Measurements from ENCODE around the gene ATRIP.

ATRIP gene

DNA sequence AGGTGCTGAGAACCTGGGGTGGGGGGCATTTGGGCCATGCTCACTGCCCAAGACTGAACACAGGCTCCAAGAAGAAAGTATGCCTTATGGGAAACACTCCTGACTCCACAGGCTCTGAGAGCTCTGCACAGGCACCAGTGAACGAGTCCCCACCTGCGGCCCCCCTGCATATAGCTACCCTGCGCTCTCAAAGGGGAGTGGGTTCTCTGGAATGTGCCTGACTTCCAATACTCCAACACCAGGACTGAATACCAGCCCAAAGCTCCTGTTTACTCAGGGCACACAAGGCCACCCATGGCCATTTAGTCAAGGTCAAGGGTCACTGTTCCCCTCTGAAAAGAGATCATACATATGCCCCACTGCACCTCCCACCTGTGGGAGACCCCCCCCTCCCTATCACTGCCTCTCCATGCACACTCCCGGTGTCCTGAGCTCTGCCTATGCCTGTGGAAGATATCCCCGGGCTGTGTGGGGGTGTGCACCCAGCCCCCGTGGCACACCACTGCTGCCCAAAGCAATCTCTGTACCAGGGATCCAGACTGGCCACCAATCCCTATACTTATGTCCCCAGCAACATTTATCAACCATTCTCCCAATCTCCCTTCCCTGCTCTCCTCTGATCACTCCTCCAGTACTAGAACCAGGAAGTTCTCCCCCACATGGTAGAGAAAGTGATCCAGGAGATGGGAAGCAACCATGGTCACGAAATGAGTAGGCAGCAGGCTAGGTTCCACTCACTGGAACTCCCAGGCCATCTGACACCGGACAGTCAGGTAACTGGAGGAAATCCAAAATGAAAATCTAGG, 15.1 kb upstream of the ATRIP start:
- peaks cover 25% of the 10 kb centered on the region for H3K79me1 ChIP-seq (replicated peaks; ENCODE audit: low read length, poor library complexity, severe bottlenecking)
- 95% methylated on average over 8 of the region's 8 CpGs for WGBS
- peak overlapping the region; percentile 17 for H3K9ac ChIP-seq (ENCODE audit: low read length)
- H3K27ac ChIP-seq (ENCODE audit: low read length, poor library complexity, severe bottlenecking) = no peak overlapping the region
- H3K4me2 ChIP-seq (ENCODE audit: low read length, poor library complexity, severe bottlenecking) = no peak overlapping the region
- DNase-seq = no peak
- H2BK120ac ChIP-seq (ENCODE audit: low read depth, low read length) = no peak overlapping the region
- H4K8ac ChIP-seq (ENCODE audit: low read length) = no peak overlapping the region
- no peaks in the 10 kb centered on the region for H3K27me3 ChIP-seq (ENCODE audit: control insufficient read depth in 1 of 2, insufficient read depth in 1 of 2, low read length in 2 of 2)
- H3K4ac ChIP-seq (ENCODE audit: low read depth in 1 of 2, low read length in 2 of 2) = no peak overlapping the region
- no peak overlapping the region for H4K91ac ChIP-seq (ENCODE audit: low read length)
- peaks cover 48% of the 10 kb centered on the region for H3K4me1 ChIP-seq (ENCODE audit: control insufficient read depth, insufficient read depth, low read depth, low read length)
- peak overlapping the region; percentile 20 for H2AK5ac ChIP-seq (ENCODE audit: low read length, severe bottlenecking)
- H3K4me3 ChIP-seq (ENCODE audit: insufficient read depth in 1 of 2, low read depth in 1 of 2, low read length in 2 of 2) = no peak overlapping the region
- H3K18ac ChIP-seq (ENCODE audit: low read depth in 1 of 2, low read length in 2 of 2) = no peak overlapping the region
- H3K9me3 ChIP-seq (ENCODE audit: control insufficient read depth, low read length) = no peaks in the 10 kb centered on the region
- H2BK12ac ChIP-seq (ENCODE audit: low read length in 2 of 2) = no peak overlapping the region
- no peak overlapping the region for H2AFZ ChIP-seq (ENCODE audit: low read depth, low read length)
- H3K14ac ChIP-seq (ENCODE audit: low read length in 2 of 2) = no peak overlapping the region
- no peak overlapping the region for H3K23ac ChIP-seq (ENCODE audit: low read length in 2 of 2)
- no peak overlapping the region for H2BK5ac ChIP-seq (ENCODE audit: low read depth, low read length, poor library complexity, severe bottlenecking)
- peaks cover 24 to 29% of the 10 kb centered on the region in 2 experiments for H3K36me3 ChIP-seq (ENCODE audit: control insufficient read depth in 1 of 2, insufficient read depth in 2 of 2, low read depth in 1 of 2, low read length in 2 of 2)
- H2BK15ac ChIP-seq (ENCODE audit: low read depth, poor library complexity, severe bottlenecking) = no peak overlapping the region

DNA sequence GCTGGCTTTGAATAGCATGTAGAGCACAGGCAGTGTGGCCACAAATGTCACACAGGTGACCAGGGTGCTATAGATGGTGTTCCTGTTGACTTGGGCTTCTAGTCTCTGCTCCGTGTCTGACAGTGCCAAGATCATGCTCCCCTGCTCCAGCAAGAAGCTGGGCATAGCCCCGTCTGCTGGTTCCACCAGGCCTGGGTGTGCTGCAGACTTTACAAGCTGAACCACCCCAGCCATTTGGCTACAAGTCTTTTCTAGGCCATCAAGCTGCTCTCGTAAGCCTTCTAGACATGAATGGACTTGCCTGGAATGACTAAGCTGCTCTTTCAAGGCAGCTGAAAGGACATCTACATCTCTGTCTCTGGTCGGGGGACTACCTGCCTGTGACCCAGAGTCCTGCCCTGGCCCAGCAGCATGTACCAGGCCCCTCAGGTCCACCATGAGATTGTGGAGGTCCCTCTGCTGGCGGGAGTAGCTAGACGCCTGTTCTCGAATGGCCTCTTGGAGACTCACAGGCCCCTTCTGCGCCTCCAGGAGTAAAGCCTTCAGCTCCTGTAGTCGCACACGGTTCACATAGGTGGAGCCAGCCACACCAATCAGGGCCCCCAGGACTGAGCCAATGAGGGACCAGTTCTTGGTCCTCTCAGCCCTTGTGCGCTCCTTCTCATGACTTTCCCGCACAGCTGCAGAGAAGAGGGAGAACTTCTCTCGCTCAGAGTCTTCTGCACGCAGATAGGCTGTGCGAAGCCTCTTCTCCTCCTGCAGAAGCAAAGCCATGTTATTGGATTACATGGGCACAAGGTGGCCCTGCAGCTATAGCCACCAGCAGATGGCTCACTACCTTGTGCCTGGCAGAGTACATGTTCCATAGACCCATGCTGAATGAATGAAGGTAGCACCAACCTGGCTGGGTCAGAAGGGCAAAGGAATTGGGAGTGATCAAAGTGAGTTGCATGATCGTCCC, 13.8 kb upstream of the ATRIP start:
- Histone ChIP-seq H3K4me2 (ENCODE audit: low read length, poor library complexity, severe bottlenecking) (no peak overlapping the region), H3K27me3 (ENCODE audit: control insufficient read depth in 1 of 2, insufficient read depth in 1 of 2, low read length in 2 of 2) (no peaks in the 10 kb centered on the region), H3K9me3 (ENCODE audit: control insufficient read depth, low read length) (no peaks in the 10 kb centered on the region), H3K36me3 (ENCODE audit: control insufficient read depth in 1 of 2, insufficient read depth in 2 of 2, low read depth in 1 of 2, low read length in 2 of 2) (peaks cover 24 to 29% of the 10 kb centered on the region in 2 experiments), H3K27ac (ENCODE audit: low read length, poor library complexity, severe bottlenecking) (no peak overlapping the region), H4K91ac (ENCODE audit: low read length) (peak overlapping the region; percentile 23), H2BK15ac (ENCODE audit: low read depth, poor library complexity, severe bottlenecking) (no peak overlapping the region), H4K8ac (ENCODE audit: low read length) (peak overlapping the region; percentile 8), H2BK12ac (ENCODE audit: low read length in 2 of 2) (no peak overlapping the region), H3K9ac (ENCODE audit: low read length) (peak overlapping the region; percentile 72), H3K23ac (ENCODE audit: low read length in 2 of 2) (no peak overlapping the region), H2BK120ac (ENCODE audit: low read depth, low read length) (no peak overlapping the region), H3K14ac (ENCODE audit: low read length in 2 of 2) (no peak overlapping the region), H2AK5ac (ENCODE audit: low read length, severe bottlenecking) (peak overlapping the region; percentile 36), H2BK5ac (ENCODE audit: low read depth, low read length, poor library complexity, severe bottlenecking) (no peak overlapping the region), H3K18ac (ENCODE audit: low read depth in 1 of 2, low read length in 2 of 2) (no peak overlapping the region), H3K4ac (ENCODE audit: low read depth in 1 of 2, low read length in 2 of 2) (no peak overlapping the region), H3K4me1 (ENCODE audit: control insufficient read depth, insufficient read depth, low read depth, low read length) (peaks cover 36% of the 10 kb centered on the region), H2AFZ (ENCODE audit: low read depth, low read length) (no peak overlapping the region), H3K4me3 (ENCODE audit: insufficient read depth in 1 of 2, low read depth in 1 of 2, low read length in 2 of 2) (peak overlapping the region in 1 of 2 experiments; percentile 72), H3K79me1 (replicated peaks; ENCODE audit: low read length, poor library complexity, severe bottlenecking) (peaks cover 14% of the 10 kb centered on the region)
- no peak for DNase-seq
- WGBS = 87% methylated on average over 16 of the region's 16 CpGs

DNA sequence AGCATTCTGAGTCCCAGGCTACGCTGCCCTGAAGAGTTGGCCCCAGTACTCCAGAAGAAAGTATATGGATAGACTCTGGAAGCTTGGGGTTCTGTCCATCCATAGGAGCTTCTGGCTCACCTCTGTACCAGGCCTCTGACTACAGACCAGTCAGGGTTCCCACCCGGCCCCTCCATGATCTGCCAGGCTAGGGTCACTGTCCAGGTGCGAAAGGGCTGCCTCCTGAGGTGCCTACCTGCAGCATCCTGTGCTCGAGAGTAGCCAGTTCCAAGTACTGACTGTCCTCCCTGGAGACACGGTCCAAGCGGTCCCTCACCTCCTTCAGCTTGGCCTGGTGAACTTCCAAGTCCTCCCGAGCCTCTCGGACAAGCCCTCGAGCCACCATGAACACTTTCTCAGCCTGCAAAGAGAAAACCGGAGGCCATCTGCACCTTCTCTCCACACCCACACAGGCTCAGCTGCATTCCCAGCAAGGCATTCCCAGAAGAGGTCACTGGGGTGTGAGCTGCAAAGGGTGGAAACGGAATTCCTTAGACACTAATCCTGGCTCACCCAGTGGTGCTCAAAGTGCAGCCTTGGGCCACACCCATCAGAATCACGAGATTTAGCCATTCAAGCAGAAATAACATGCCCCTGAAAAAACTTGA, 12.9 kb upstream of the ATRIP start:
- Histone ChIP-seq H3K4me1 (ENCODE audit: control insufficient read depth, insufficient read depth, low read depth, low read length) (peaks cover 30% of the 10 kb centered on the region), H3K4me3 (ENCODE audit: insufficient read depth in 1 of 2, low read depth in 1 of 2, low read length in 2 of 2) (peak overlapping the region in 1 of 2 experiments; percentile 72), H3K4ac (ENCODE audit: low read depth in 1 of 2, low read length in 2 of 2) (no peak overlapping the region), H3K18ac (ENCODE audit: low read depth in 1 of 2, low read length in 2 of 2) (no peak overlapping the region), H4K91ac (ENCODE audit: low read length) (no peak overlapping the region), H3K27me3 (ENCODE audit: control insufficient read depth in 1 of 2, insufficient read depth in 1 of 2, low read length in 2 of 2) (no peaks in the 10 kb centered on the region), H3K9me3 (ENCODE audit: control insufficient read depth, low read length) (no peaks in the 10 kb centered on the region), H3K79me1 (replicated peaks; ENCODE audit: low read length, poor library complexity, severe bottlenecking) (peaks cover 17% of the 10 kb centered on the region), H2BK12ac (ENCODE audit: low read length in 2 of 2) (no peak overlapping the region), H3K23ac (ENCODE audit: low read length in 2 of 2) (no peak overlapping the region), H3K14ac (ENCODE audit: low read length in 2 of 2) (no peak overlapping the region), H2BK15ac (ENCODE audit: low read depth, poor library complexity, severe bottlenecking) (no peak overlapping the region), H3K9ac (ENCODE audit: low read length) (peak overlapping the region; percentile 72), H2BK120ac (ENCODE audit: low read depth, low read length) (no peak overlapping the region), H3K4me2 (ENCODE audit: low read length, poor library complexity, severe bottlenecking) (no peak overlapping the region), H3K27ac (ENCODE audit: low read length, poor library complexity, severe bottlenecking) (no peak overlapping the region), H2BK5ac (ENCODE audit: low read depth, low read length, poor library complexity, severe bottlenecking) (no peak overlapping the region), H4K8ac (ENCODE audit: low read length) (no peak overlapping the region), H3K36me3 (ENCODE audit: control insufficient read depth in 1 of 2, insufficient read depth in 2 of 2, low read depth in 1 of 2, low read length in 2 of 2) (peaks cover 24 to 29% of the 10 kb centered on the region in 2 experiments), H2AFZ (ENCODE audit: low read depth, low read length) (no peak overlapping the region), H2AK5ac (ENCODE audit: low read length, severe bottlenecking) (no peak overlapping the region)
- no peak for DNase-seq
- WGBS = 93% methylated on average over 12 of the region's 12 CpGs
